ENCODE data around the gene DCPS.

Gene DCPS

GRCh38 chr11:126371595-126371994, 67.7 kb downstream of the DCPS start:
- TF ChIP-seq REST (IDR thresholded peaks at IDR 0.05; ENCODE audit: insufficient read depth in 1 of 2, low read depth in 2 of 2, low read length in 2 of 2), result no peak
- no peak for TF ChIP-seq TAF1 (IDR thresholded peaks at IDR 0.05; ENCODE audit: borderline replicate concordance, insufficient read depth, low read length)
- TF ChIP-seq SIN3A (IDR thresholded peaks at IDR 0.05; ENCODE audit: borderline replicate concordance, insufficient read depth, low read length), result no peak
- no peak for TF ChIP-seq POLR2AphosphoS5 (IDR thresholded peaks at IDR 0.05; ENCODE audit: low read depth, low read length)
- TF ChIP-seq FOXP2 (optimal IDR thresholded peaks at IDR 0.05; ENCODE audit: borderline replicate concordance, extremely low read depth, extremely low read length, insufficient read depth), result no peak

- no peak for TF ChIP-seq SIN3A (IDR thresholded peaks at IDR 0.05; ENCODE audit: borderline replicate concordance, insufficient read depth, low read length)
- no peak for TF ChIP-seq TAF1 (IDR thresholded peaks at IDR 0.05; ENCODE audit: borderline replicate concordance, insufficient read depth, low read length)
- TF ChIP-seq REST (IDR thresholded peaks at IDR 0.05; ENCODE audit: insufficient read depth in 1 of 2, low read depth in 2 of 2, low read length in 2 of 2), result no peak
- no peak for TF ChIP-seq FOXP2 (optimal IDR thresholded peaks at IDR 0.05; ENCODE audit: borderline replicate concordance, extremely low read depth, extremely low read length, insufficient read depth)
- TF ChIP-seq POLR2AphosphoS5 (IDR thresholded peaks at IDR 0.05; ENCODE audit: low read depth, low read length), result no peak
These were observed 71.9 kb downstream of the DCPS start for GRCh38 chr11:126375726-126376125.

GRCh38 chr11:126378763-126379162, 74.9 kb downstream of the DCPS start:
- TF ChIP-seq FOXP2 (optimal IDR thresholded peaks at IDR 0.05; ENCODE audit: borderline replicate concordance, extremely low read depth, extremely low read length, insufficient read depth) (no peak), POLR2AphosphoS5 (IDR thresholded peaks at IDR 0.05; ENCODE audit: low read depth, low read length) (no peak), SIN3A (IDR thresholded peaks at IDR 0.05; ENCODE audit: borderline replicate concordance, insufficient read depth, low read length) (no peak), TAF1 (IDR thresholded peaks at IDR 0.05; ENCODE audit: borderline replicate concordance, insufficient read depth, low read length) (no peak), REST (IDR thresholded peaks at IDR 0.05; ENCODE audit: insufficient read depth in 1 of 2, low read depth in 2 of 2, low read length in 2 of 2) (no peak)

GRCh38 chr11:126380909-126381308, 77.0 kb downstream of the DCPS start:
- no peak for TF ChIP-seq FOXP2 (optimal IDR thresholded peaks at IDR 0.05; ENCODE audit: borderline replicate concordance, extremely low read depth, extremely low read length, insufficient read depth)
- no peak for TF ChIP-seq SIN3A (IDR thresholded peaks at IDR 0.05; ENCODE audit: borderline replicate concordance, insufficient read depth, low read length)
- TF ChIP-seq POLR2AphosphoS5 (IDR thresholded peaks at IDR 0.05; ENCODE audit: low read depth, low read length), result no peak
- TF ChIP-seq REST (IDR thresholded peaks at IDR 0.05; ENCODE audit: insufficient read depth in 1 of 2, low read depth in 2 of 2, low read length in 2 of 2), result no peak
- no peak for TF ChIP-seq TAF1 (IDR thresholded peaks at IDR 0.05; ENCODE audit: borderline replicate concordance, insufficient read depth, low read length)

All from PFSK-1 (cell line).